SK-N-SH treated with all-trans-retinoic acid at 6 μM for 48 hours (cell line): ENCODE measurements around the gene HLTF.

Experiments used
- BACH2 ChIP-seq: fragments of 250-450 bp; sonication (Bioruptor Pico); IDR thresholded peaks from 2 replicates; pipeline ENCODE4 v1.9.0; 2021; ENCODE audit warnings: mild to moderate bottlenecking, borderline replicate concordance
- CSDC2 ChIP-seq: fragments of 250-450 bp; sonication (Bioruptor Pico); IDR thresholded peaks from 2 replicates; pipeline ENCODE4 v1.5.0; 2020; ENCODE audit warnings: mild to moderate bottlenecking, moderate library complexity
- ESRRG ChIP-seq: fragments of 250-450 bp; sonication (Bioruptor Pico); IDR thresholded peaks from 2 replicates; pipeline ENCODE4 v1.6.1; 2021; ENCODE audit warnings: mild to moderate bottlenecking
- GLIS3 ChIP-seq: fragments of 250-450 bp; sonication (Bioruptor Pico); IDR thresholded peaks from 2 replicates; pipeline ENCODE4 v1.5.0; 2020; ENCODE audit warnings: mild to moderate bottlenecking, moderate library complexity
- OSR1 ChIP-seq: fragments of 250-450 bp; sonication (Bioruptor Pico); IDR thresholded peaks from 2 replicates; pipeline ENCODE4 v1.8.0; 2022; ENCODE audit warnings: moderate library complexity, mild to moderate bottlenecking, inconsistent platforms
- PATZ1 ChIP-seq: fragments of 250-450 bp; sonication (Bioruptor Pico); IDR thresholded peaks from 2 replicates; pipeline ENCODE4 v1.8.0; 2020; ENCODE audit warnings: mild to moderate bottlenecking, moderate library complexity, borderline replicate concordance
- POU6F1 ChIP-seq: fragments of 250-450 bp; sonication (Bioruptor Pico); IDR thresholded peaks from 2 replicates; pipeline ENCODE4 v1.8.0; 2021; ENCODE audit warnings: low read depth, mild to moderate bottlenecking, moderate library complexity, borderline replicate concordance
- PPARA ChIP-seq: fragments of 250-450 bp; sonication (Bioruptor Pico); IDR thresholded peaks from 2 replicates; pipeline ENCODE4 v1.5.0; 2020; ENCODE audit warnings: mild to moderate bottlenecking, borderline replicate concordance
- SNAI2 ChIP-seq: fragments of 250-450 bp; sonication (Bioruptor Pico); IDR thresholded peaks from 2 replicates; pipeline ENCODE4 v1.5.0; 2020; ENCODE audit warnings: mild to moderate bottlenecking, moderate library complexity
- TOX ChIP-seq: fragments of 250-450 bp; sonication (Bioruptor Pico); IDR thresholded peaks from 2 replicates; pipeline ENCODE4 v1.8.0; 2021; ENCODE audit warnings: mild to moderate bottlenecking, moderate library complexity, borderline replicate concordance
- ZNF565 ChIP-seq: fragments of 450-650 bp; formaldehyde crosslinking; conservative IDR thresholded peaks from 2 replicates; pipeline ENCODE4 v1.5.0; 2020; ENCODE audit warnings: low read depth, mild to moderate bottlenecking, moderate library complexity
- TF ChIP-seq, protein P1 (sequence below): fragments of 250-450 bp; sonication (Bioruptor Pico); IDR thresholded peaks from 2 replicates; pipeline ENCODE4 v1.5.1; 2020; ENCODE audit warnings: low read depth, mild to moderate bottlenecking, moderate library complexity

DNA sequence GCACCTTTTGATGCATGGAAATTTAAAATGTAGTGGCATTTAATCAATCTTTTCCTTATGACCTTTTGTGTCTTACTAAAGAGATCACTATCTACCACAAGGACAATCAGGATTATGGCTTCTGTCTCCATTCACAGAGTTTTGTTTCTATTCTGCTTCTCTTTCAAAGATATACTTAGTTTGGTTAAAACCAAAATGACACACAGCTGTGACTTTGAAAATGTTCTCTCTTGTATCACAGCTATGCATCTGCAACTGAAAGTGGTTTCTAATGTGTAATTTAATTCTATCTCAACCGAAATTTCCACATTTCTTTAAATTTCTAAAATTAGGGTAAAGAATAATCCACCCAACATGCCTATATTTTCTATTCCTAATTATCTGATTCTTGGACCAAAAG is 27.7 kb downstream of the HLTF start:
- TF ChIP-seq, protein P1, sequence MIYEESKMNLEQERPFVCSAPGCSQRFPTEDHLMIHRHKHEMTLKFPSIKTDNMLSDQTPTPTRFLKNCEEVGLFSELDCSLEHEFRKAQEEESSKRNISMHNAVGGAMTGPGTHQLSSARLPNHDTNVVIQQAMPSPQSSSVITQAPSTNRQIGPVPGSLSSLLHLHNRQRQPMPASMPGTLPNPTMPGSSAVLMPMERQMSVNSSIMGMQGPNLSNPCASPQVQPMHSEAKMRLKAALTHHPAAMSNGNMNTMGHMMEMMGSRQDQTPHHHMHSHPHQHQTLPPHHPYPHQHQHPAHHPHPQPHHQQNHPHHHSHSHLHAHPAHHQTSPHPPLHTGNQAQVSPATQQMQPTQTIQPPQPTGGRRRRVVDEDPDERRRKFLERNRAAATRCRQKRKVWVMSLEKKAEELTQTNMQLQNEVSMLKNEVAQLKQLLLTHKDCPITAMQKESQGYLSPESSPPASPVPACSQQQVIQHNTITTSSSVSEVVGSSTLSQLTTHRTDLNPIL (CRISPR knock-in tag): no peak
- no peak for TF ChIP-seq SNAI2 (CRISPR knock-in tag)
- no peak for TF ChIP-seq PPARA (CRISPR knock-in tag)
- TF ChIP-seq POU6F1 (CRISPR knock-in tag): no peak
- no peak for TF ChIP-seq ESRRG (CRISPR knock-in tag)
- TF ChIP-seq CSDC2: no peak
- no peak for TF ChIP-seq PATZ1 (CRISPR knock-in tag)
- no peak for TF ChIP-seq TOX (CRISPR knock-in tag)
- no peak for TF ChIP-seq GLIS3 (CRISPR knock-in tag)
- TF ChIP-seq OSR1 (CRISPR knock-in tag): no peak
- no peak for TF ChIP-seq BACH2 (CRISPR knock-in tag)
- no peak for TF ChIP-seq ZNF565 (CRISPR knock-in tag)
